H9 (cell line): ENCODE results near the gene CHKB. TPM values are rescaled to one million over a fixed set of nuclear protein-coding genes. Genes with fewer than 3 reads are reported as not detected.
A peak's percentile ranks its signal among the peaks of the same experiment; 100 is the strongest.

Source experiments
- DNase-seq: peaks from one replicate; pipeline ENCODE4 v3.0.0-alpha.2; 2017
- H2AFZ ChIP-seq: one replicate; pipeline ENCODE4 v1.6.1; 2013; ENCODE audit warnings: mild to moderate bottlenecking, low read length, control low read depth, moderate library complexity
- H2AK5ac ChIP-seq: 2 replicates; pipeline ENCODE4 v1.6.1; 2013; ENCODE audit warnings: low read length, control low read depth, mixed read lengths; ENCODE audit not compliant: insufficient read length
- H2BK120ac ChIP-seq: one replicate; pipeline ENCODE4 v1.6.1; 2013; ENCODE audit warnings: low read depth, mild to moderate bottlenecking, low read length, control low read depth, inconsistent platforms; ENCODE audit not compliant: poor library complexity, severe bottlenecking
- H2BK12ac ChIP-seq: 2 replicates; pipeline ENCODE4 v1.6.1; 2013; ENCODE audit warnings: low read length, control low read depth, mixed read lengths, low read depth; ENCODE audit not compliant: insufficient read length
- H2BK15ac ChIP-seq: 2 replicates; pipeline ENCODE4 v1.6.1; 2013; ENCODE audit warnings: low read depth, low read length, control low read depth
- H2BK20ac ChIP-seq: one replicate; pipeline ENCODE4 v1.6.1; 2013; ENCODE audit warnings: low read depth, mild to moderate bottlenecking, low read length, control low read depth, inconsistent platforms; ENCODE audit not compliant: poor library complexity, severe bottlenecking
- H2BK5ac ChIP-seq: 2 replicates; pipeline ENCODE4 v1.6.1; 2013; ENCODE audit warnings: low read length, control low read depth, mixed read lengths; ENCODE audit not compliant: insufficient read length
- H3K14ac ChIP-seq: 2 replicates; pipeline ENCODE4 v1.6.1; 2013; ENCODE audit warnings: low read length, control low read depth; ENCODE audit not compliant: insufficient read depth
- H3K18ac ChIP-seq: 2 replicates; pipeline ENCODE4 v1.6.1; 2013; ENCODE audit warnings: low read depth, mild to moderate bottlenecking, mixed read lengths, low read length, control low read depth; ENCODE audit not compliant: insufficient read length
- H3K23ac ChIP-seq: 2 replicates; pipeline ENCODE4 v1.6.1; 2013; ENCODE audit warnings: low read length, control low read depth, mixed read lengths, low read depth; ENCODE audit not compliant: insufficient read length
- H3K23me2 ChIP-seq: 2 replicates; pipeline ENCODE4 v1.6.1; 2013; ENCODE audit warnings: low read depth, mild to moderate bottlenecking, mixed read lengths, low read length, control low read depth; ENCODE audit not compliant: insufficient read length, poor library complexity, severe bottlenecking
- H3K27ac ChIP-seq: 2 replicates; pipeline ENCODE4 v1.5.1; 2013; ENCODE audit warnings: low read length, control low read depth, mixed read lengths, low read depth; ENCODE audit not compliant: insufficient read length
- H3K27me3 ChIP-seq: 2 replicates; pipeline ENCODE4 v1.6.1; 2013; ENCODE audit warnings: low read length, control low read depth, inconsistent platforms; ENCODE audit not compliant: insufficient read depth
- H3K4ac ChIP-seq: 2 replicates; pipeline ENCODE4 v1.6.1; 2013; ENCODE audit warnings: low read depth, mild to moderate bottlenecking, control low read depth, inconsistent platforms, low read length, moderate library complexity
- H3K4me1 ChIP-seq: 2 replicates; pipeline ENCODE4 v1.6.1; 2013; ENCODE audit warnings: low read length, control low read depth, inconsistent platforms; ENCODE audit not compliant: insufficient read depth
- H3K4me2 ChIP-seq: 2 replicates; pipeline ENCODE4 v1.6.1; 2013; ENCODE audit warnings: low read length, control low read depth, mixed read lengths; ENCODE audit not compliant: insufficient read length, insufficient read depth
- H3K56ac ChIP-seq: 2 replicates; pipeline ENCODE4 v1.6.1; 2013; ENCODE audit warnings: low read depth, mild to moderate bottlenecking, mixed read lengths, low read length, control low read depth; ENCODE audit not compliant: insufficient read length
- H3K79me1 ChIP-seq: 2 replicates; pipeline ENCODE4 v1.6.1; 2013; ENCODE audit warnings: low read depth, mild to moderate bottlenecking, moderate library complexity, low read length, control low read depth, inconsistent platforms; ENCODE audit not compliant: insufficient read depth, poor library complexity, severe bottlenecking
- H3K79me2 ChIP-seq: 2 replicates; pipeline ENCODE4 v1.6.1; 2013; ENCODE audit warnings: low read length, control low read depth, inconsistent platforms; ENCODE audit not compliant: insufficient read depth
- H3K9ac ChIP-seq: 2 replicates; pipeline ENCODE4 v1.6.1; 2013; ENCODE audit warnings: low read length, control low read depth, mixed read lengths; ENCODE audit not compliant: insufficient read length; ENCODE audit errors: extremely low read depth
- H3K9me3 ChIP-seq: one replicate; pipeline ENCODE4 v1.6.1; 2013; ENCODE audit warnings: low read depth, low read length, inconsistent platforms; ENCODE audit not compliant: control insufficient read depth
- H3T11ph ChIP-seq: one replicate; pipeline ENCODE4 v1.6.1; 2013; ENCODE audit warnings: mild to moderate bottlenecking, low read length, control low read depth, inconsistent platforms
- H4K20me1 ChIP-seq: one replicate; pipeline ENCODE4 v1.6.1; 2013; ENCODE audit not compliant: control insufficient read depth, insufficient read length, insufficient read depth
- H4K5ac ChIP-seq: 2 replicates; pipeline ENCODE4 v1.6.1; 2013; ENCODE audit warnings: low read depth, mild to moderate bottlenecking, mixed read lengths, low read length, control low read depth; ENCODE audit not compliant: insufficient read length
- H4K8ac ChIP-seq: replicated peaks from 2 replicates; pipeline ENCODE4 v1.6.1; 2013; ENCODE audit warnings: low read length, control low read depth, mixed read lengths, low read depth; ENCODE audit not compliant: insufficient read length
- H4K91ac ChIP-seq: 2 replicates; pipeline ENCODE4 v1.6.1; 2013; ENCODE audit warnings: low read depth, mild to moderate bottlenecking, moderate library complexity, mixed read lengths, low read length, control low read depth; ENCODE audit not compliant: insufficient read length
- H3K27ac Mint-ChIP-seq, 3 experiments: 2 replicates in 2 of 3; 3 replicates in 1 of 3; pipeline ENCODE4 v1.8.0; 2020 to 2021; ENCODE audit warnings: mixed read lengths in 3 of 3, mild to moderate bottlenecking in 1 of 3, moderate library complexity in 1 of 3
- H3K27me3 Mint-ChIP-seq: 2 replicates; pipeline ENCODE4 v1.8.0; 2021; ENCODE audit warnings: low read depth, mild to moderate bottlenecking, moderate library complexity, mixed read lengths
- H3K36me3 Mint-ChIP-seq, 3 experiments: 2 replicates in 2 of 3; 3 replicates in 1 of 3; pipeline ENCODE4 v1.8.0; 2020 to 2021; ENCODE audit warnings: low read depth in 3 of 3, mixed read lengths in 3 of 3; ENCODE audit not compliant: insufficient read depth in 1 of 3
- H3K4me1 Mint-ChIP-seq, 2 experiments: 2 replicates each; pipeline ENCODE4 v1.8.0; 2020; ENCODE audit warnings: mixed read lengths in 2 of 2
- H3K4me3 Mint-ChIP-seq, 2 experiments: 2 replicates in 1 of 2; 3 replicates in 1 of 2; pipeline ENCODE4 v1.8.0; 2020 to 2021; ENCODE audit warnings: mild to moderate bottlenecking in 2 of 2, mixed read lengths in 2 of 2, moderate library complexity in 1 of 2
- H3K9me3 Mint-ChIP-seq, 2 experiments: 2 replicates in 1 of 2; 3 replicates in 1 of 2; pipeline ENCODE4 v1.8.0; 2020; ENCODE audit warnings: mild to moderate bottlenecking in 2 of 2, mixed read lengths in 2 of 2, moderate library complexity in 1 of 2
- WGBS: extraction: QIAGEN DNeasy Blood & Tissue Kit; methylation state at CpG from one replicate; pipeline ENCODE4 v1.1.7; 2013; ENCODE audit warnings: missing lambda C conversion rate, low lambda C conversion rate, mixed read lengths; ENCODE audit not compliant: insufficient read length; ENCODE audit errors: extremely low coverage; 5-methylcytosine and 5-hydroxymethylcytosine counted together
- total RNA-seq: library from RNA; stranded (reverse); gene quantifications from 2 replicates; pipeline ENCODE4 v1.2.1, GENCODE V29; 2021
- TF ChIP-seq, protein P1 (sequence below): fragments of 200-600 bp; sonication (generic); conservative IDR thresholded peaks from 3 replicates; pipeline ENCODE4 v1.8.0; 2021; ENCODE audit warnings: antibody characterized with exemption, mild to moderate bottlenecking

The CHKB gene
- total RNA-seq, 1 experiment from 2014 or later = 64.9 TPM

DNA sequence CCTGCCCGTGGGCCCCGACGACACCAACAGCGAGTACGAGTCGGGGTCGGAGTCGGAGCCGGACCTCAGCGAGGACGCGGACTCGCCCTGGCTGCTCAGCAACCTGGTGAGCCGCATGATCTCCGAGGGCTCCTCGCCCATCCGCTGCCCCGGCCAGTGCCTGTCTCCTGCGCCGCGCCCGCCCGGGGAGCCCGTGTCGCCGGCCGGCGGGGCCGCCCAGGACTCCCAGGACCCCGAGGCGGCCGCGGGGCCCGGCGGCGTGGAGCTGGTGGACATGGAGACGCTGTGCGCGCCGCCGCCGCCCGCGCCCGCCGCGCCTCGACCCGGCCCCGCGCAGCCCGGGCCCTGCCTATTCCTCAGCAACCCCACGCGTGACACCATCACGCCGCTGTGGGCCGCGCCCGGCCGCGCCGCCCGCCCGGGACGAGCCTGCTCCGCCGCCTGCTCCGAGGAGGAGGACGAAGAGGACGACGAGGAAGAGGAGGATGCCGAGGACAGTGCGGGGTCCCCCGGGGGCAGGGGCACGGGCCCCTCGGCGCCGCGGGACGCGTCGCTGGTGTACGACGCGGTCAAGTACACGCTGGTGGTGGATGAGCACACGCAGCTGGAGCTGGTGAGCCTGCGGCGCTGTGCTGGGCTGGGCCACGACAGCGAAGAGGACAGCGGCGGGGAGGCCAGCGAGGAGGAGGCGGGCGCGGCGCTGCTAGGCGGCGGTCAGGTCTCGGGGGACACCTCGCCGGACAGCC is 21.8 kb upstream of the CHKB start:
- H3K4me2 ChIP-seq = no peak overlapping the region
- peaks cover 42% of the 10 kb centered on the region for H3K27me3 Mint-ChIP-seq
- peaks cover 4% of the 10 kb centered on the region; the same call in 1 of the 2 replicates for H3K27me3 ChIP-seq

More for the DNA sequence above, 21.8 kb upstream of the CHKB start:
- no peaks in the 10 kb centered on the region for H4K20me1 ChIP-seq
- H2BK20ac ChIP-seq = no peak overlapping the region
- no peak overlapping the region for H4K5ac ChIP-seq
- H3K27ac ChIP-seq = no peak overlapping the region
- H3K36me3 Mint-ChIP-seq = no peaks in the 10 kb centered on the region; a peak in 1 of 7 replicates
- no peak overlapping the region for H4K91ac ChIP-seq
- no peak overlapping the region for H3K27ac Mint-ChIP-seq
- no peak overlapping the region for H2BK12ac ChIP-seq
- no peaks in the 10 kb centered on the region; the same call in 1 of the 2 replicates for H3K4me1 ChIP-seq
- WGBS = no CpG with 5 or more reads among the region's 103 CpGs
- H3K9me3 ChIP-seq = no peaks in the 10 kb centered on the region
- no peak overlapping the region for H2BK120ac ChIP-seq
- no peak overlapping the region for H2AFZ ChIP-seq
- H3T11ph ChIP-seq = no peak overlapping the region
- no peak overlapping the region for H2BK5ac ChIP-seq
- H3K18ac ChIP-seq = no peak overlapping the region
- H3K14ac ChIP-seq = no peak overlapping the region
- no peak overlapping the region for H3K9ac ChIP-seq
- peak; percentile 41 for DNase-seq
- no peak overlapping the region for H3K4me3 Mint-ChIP-seq
- no peak overlapping the region for H4K8ac ChIP-seq
- no peak overlapping the region for H3K23ac ChIP-seq
- no peak overlapping the region for H3K4ac ChIP-seq
- peaks cover 13 to 14% of the 10 kb centered on the region in 2 experiments for H3K4me1 Mint-ChIP-seq
- H3K79me2 ChIP-seq = no peaks in the 10 kb centered on the region
- H3K56ac ChIP-seq = no peak overlapping the region
- H3K9me3 Mint-ChIP-seq = no peaks in the 10 kb centered on the region; a peak in 1 of 5 replicates
- no peaks in the 10 kb centered on the region for H3K79me1 ChIP-seq
- TF ChIP-seq, protein P1, sequence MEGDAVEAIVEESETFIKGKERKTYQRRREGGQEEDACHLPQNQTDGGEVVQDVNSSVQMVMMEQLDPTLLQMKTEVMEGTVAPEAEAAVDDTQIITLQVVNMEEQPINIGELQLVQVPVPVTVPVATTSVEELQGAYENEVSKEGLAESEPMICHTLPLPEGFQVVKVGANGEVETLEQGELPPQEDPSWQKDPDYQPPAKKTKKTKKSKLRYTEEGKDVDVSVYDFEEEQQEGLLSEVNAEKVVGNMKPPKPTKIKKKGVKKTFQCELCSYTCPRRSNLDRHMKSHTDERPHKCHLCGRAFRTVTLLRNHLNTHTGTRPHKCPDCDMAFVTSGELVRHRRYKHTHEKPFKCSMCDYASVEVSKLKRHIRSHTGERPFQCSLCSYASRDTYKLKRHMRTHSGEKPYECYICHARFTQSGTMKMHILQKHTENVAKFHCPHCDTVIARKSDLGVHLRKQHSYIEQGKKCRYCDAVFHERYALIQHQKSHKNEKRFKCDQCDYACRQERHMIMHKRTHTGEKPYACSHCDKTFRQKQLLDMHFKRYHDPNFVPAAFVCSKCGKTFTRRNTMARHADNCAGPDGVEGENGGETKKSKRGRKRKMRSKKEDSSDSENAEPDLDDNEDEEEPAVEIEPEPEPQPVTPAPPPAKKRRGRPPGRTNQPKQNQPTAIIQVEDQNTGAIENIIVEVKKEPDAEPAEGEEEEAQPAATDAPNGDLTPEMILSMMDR = no peak
- no peak overlapping the region for H2BK15ac ChIP-seq
- H3K23me2 ChIP-seq = peaks cover 3% of the 10 kb centered on the region
- H2AK5ac ChIP-seq = no peak overlapping the region
